ENCODE measurements around the gene GRXCR1.

- no peak for TF ChIP-seq REST (IDR thresholded peaks at IDR 0.05)
- no peak for TF ChIP-seq ZBTB33 (IDR thresholded peaks at IDR 0.05)
- no peak for TF ChIP-seq CTCF (IDR thresholded peaks at IDR 0.05; ENCODE audit: low read depth, low read length, missing input control)
- TF ChIP-seq HNF4G (IDR thresholded peaks at IDR 0.05): no peak
- no peak for TF ChIP-seq RAD21 (IDR thresholded peaks at IDR 0.05)
- no peak for TF ChIP-seq MAX (IDR thresholded peaks at IDR 0.05)
- no peak for TF ChIP-seq FOXA1 (IDR thresholded peaks at IDR 0.05)
- no peak for TF ChIP-seq JUND (IDR thresholded peaks at IDR 0.05)
- TF ChIP-seq TAF1 (conservative IDR thresholded peaks at IDR 0.05): no peak
- no peak for TF ChIP-seq ATF3 (IDR thresholded peaks at IDR 0.05)
- no peak for TF ChIP-seq GABPA (IDR thresholded peaks at IDR 0.05 in 1 of 2, conservative IDR thresholded peaks at IDR 0.05 in 1 of 2)
- no peak for TF ChIP-seq RXRA (IDR thresholded peaks at IDR 0.05)
These were observed 2.9 kb downstream of the GRXCR1 start for GRCh38 chr4:42895452-42895851.

All from liver (tissue), 3 donors.